ENCODE results near the gene INTS7.

The INTS7 gene

GRCh38 chr1:212042436-212042835 is 7.1 kb upstream of the INTS7 start:
- H3K4me3 ChIP-seq (ENCODE audit: low read depth, low read length): no peak overlapping the region
- DNase-seq (ENCODE audit: low read depth): no peak
- TF ChIP-seq MYC (IDR thresholded peaks at IDR 0.05; ENCODE audit: low read depth, low read length): no peak
- no peak for TF ChIP-seq POLR2A (IDR thresholded peaks at IDR 0.05; ENCODE audit: extremely low read depth, insufficient read length)
- TF ChIP-seq, protein P1, sequence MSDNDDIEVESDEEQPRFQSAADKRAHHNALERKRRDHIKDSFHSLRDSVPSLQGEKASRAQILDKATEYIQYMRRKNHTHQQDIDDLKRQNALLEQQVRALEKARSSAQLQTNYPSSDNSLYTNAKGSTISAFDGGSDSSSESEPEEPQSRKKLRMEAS (IDR thresholded peaks at IDR 0.05; ENCODE audit: low read depth, low read length): no peak
- TF ChIP-seq, protein P2, sequence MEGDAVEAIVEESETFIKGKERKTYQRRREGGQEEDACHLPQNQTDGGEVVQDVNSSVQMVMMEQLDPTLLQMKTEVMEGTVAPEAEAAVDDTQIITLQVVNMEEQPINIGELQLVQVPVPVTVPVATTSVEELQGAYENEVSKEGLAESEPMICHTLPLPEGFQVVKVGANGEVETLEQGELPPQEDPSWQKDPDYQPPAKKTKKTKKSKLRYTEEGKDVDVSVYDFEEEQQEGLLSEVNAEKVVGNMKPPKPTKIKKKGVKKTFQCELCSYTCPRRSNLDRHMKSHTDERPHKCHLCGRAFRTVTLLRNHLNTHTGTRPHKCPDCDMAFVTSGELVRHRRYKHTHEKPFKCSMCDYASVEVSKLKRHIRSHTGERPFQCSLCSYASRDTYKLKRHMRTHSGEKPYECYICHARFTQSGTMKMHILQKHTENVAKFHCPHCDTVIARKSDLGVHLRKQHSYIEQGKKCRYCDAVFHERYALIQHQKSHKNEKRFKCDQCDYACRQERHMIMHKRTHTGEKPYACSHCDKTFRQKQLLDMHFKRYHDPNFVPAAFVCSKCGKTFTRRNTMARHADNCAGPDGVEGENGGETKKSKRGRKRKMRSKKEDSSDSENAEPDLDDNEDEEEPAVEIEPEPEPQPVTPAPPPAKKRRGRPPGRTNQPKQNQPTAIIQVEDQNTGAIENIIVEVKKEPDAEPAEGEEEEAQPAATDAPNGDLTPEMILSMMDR (IDR thresholded peaks at IDR 0.05; ENCODE audit: low read depth, low read length): no peak

DNA sequence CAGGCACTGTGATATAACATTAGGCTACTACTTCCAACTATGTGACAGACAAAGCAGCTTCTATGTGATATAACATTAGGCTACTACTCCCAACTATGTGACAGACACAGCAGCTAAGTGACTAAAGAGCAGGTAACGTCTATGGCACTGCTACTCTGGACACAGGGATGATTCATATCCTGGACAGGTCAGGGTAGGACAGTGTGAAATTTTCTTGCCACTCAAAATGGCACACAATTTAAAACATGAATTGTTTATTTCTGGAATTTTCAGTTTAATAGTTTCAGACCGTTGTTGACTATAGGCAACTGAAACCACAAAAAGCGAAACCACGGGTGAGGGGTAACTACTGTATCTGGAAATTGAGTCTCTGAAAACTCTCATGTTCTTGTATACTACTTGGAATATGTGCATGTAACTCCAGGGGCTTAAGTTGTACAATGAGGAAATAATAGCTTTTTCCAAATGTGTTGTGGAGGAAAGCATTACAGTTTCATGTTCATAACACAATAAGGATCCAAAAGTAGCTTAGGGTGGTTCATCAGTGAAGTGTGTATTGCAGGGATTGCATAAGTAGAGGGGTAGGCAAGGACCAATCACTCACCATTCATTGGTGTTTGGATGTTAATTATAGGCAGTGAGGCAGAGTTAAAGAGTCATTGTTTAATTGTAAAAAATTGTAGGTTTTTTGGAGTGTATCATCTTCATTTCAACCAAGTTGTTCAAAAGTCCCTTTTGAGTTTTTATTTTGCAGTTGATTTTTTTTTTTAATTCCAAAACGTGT is 5.5 kb upstream of the INTS7 start:
- TF ChIP-seq POLR2A (IDR thresholded peaks at IDR 0.05; ENCODE audit: extremely low read depth, insufficient read length) (no peak), MYC (IDR thresholded peaks at IDR 0.05; ENCODE audit: low read depth, low read length) (no peak)
- TF ChIP-seq, protein P1 (IDR thresholded peaks at IDR 0.05; ENCODE audit: low read depth, low read length): no peak
- TF ChIP-seq, protein P2 (IDR thresholded peaks at IDR 0.05; ENCODE audit: low read depth, low read length): no peak
- peak; percentile 25 for DNase-seq (ENCODE audit: low read depth)
- peak overlapping the region; percentile 37 for H3K4me3 ChIP-seq (ENCODE audit: low read depth, low read length)

- no peak for DNase-seq (ENCODE audit: low read depth)
- TF ChIP-seq POLR2A (IDR thresholded peaks at IDR 0.05; ENCODE audit: extremely low read depth, insufficient read length) (no peak), MYC (IDR thresholded peaks at IDR 0.05; ENCODE audit: low read depth, low read length) (no peak)
- TF ChIP-seq, protein P2 (IDR thresholded peaks at IDR 0.05; ENCODE audit: low read depth, low read length): no peak
- TF ChIP-seq, protein P1 (IDR thresholded peaks at IDR 0.05; ENCODE audit: low read depth, low read length): no peak
- peak overlapping the region; percentile 22 for H3K4me3 ChIP-seq (ENCODE audit: low read depth, low read length)
These were observed 4.3 kb upstream of the INTS7 start for GRCh38 chr1:212039622-212040021.

DNA sequence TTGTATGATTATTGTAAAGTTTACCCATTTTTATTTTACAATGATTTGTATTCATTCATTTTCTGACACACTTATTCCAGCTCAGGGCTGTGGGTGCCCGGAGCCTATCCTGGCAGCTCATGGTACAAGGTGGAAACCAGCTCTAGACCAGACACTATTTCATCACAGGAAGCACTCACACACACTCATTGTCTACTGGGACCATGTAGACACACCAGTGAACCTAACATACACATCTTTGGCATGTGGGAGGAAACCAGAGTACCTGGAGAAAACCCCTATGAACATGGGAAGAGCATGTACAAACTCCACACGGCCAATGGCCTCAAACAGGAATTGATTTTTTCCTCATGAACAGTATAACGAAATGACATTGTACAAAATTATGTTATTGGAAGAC is 2.5 kb upstream of the INTS7 start:
- H3K4me3 ChIP-seq (ENCODE audit: low read depth, low read length): peak overlapping the region; percentile 98
- DNase-seq (ENCODE audit: low read depth): peak; percentile 60
- TF ChIP-seq MYC (IDR thresholded peaks at IDR 0.05; ENCODE audit: low read depth, low read length) (no peak), POLR2A (IDR thresholded peaks at IDR 0.05; ENCODE audit: extremely low read depth, insufficient read length) (no peak)
- TF ChIP-seq, protein P1 (IDR thresholded peaks at IDR 0.05; ENCODE audit: low read depth, low read length): no peak
- TF ChIP-seq, protein P2 (IDR thresholded peaks at IDR 0.05; ENCODE audit: low read depth, low read length): no peak

DNA sequence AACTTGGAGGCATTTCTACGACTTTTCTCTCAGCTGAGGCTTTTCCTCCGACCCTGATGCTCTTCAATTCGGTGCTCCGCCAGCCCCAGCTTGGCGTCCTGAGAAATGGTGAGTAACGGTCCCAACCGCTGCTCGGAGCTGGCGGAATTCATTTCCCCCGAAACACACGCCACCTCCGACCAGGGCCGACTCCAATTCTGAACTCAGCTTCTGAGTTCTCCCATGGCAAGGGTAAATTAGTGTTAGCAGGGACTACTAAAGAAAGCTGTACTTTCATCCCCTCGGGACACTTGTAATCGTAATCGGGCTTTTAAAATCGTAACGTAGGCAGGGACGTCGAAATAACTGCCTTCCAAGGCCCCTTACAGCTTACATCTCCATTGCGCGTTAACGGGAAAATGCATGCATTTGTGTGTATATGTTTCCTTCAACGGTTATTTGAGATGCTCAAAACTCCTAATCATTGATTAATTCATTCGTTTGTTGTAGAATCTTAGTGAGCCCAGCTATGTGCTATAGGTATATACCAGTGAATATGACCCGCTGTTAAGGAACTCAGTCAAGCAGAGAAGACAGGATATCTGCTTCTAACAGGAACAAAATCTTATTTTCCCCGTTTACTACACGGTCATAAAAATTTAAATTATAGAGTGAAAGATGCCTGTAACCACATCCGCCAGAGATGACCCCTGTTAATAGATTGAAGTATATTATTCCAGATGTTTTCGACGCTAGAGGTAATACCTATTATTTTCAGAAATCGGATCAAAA is 663 bp upstream of the INTS7 start:
- TF ChIP-seq MYC (IDR thresholded peaks at IDR 0.05; ENCODE audit: low read depth, low read length): no peak
- TF ChIP-seq, protein P2 (IDR thresholded peaks at IDR 0.05; ENCODE audit: low read depth, low read length): no peak
- no peak for TF ChIP-seq POLR2A (IDR thresholded peaks at IDR 0.05; ENCODE audit: extremely low read depth, insufficient read length)
- TF ChIP-seq, protein P1 (IDR thresholded peaks at IDR 0.05; ENCODE audit: low read depth, low read length): no peak
- no peak for DNase-seq (ENCODE audit: low read depth)
- H3K4me3 ChIP-seq (ENCODE audit: low read depth, low read length): peak overlapping the region; percentile 98
